Tongue (tissue), 2 donors: ENCODE results near the gene FHIT. TPM values are rescaled to one million over a fixed set of nuclear protein-coding genes. Genes with fewer than 3 reads are reported as not detected.
"Not testable (repeated sequence)": the region's sequence is repeated elsewhere in the genome, so short reads cannot be mapped to it uniquely, and the experiment has no call there.

Experiments
- DNase-seq: peaks from one replicate; pipeline ENCODE4 v3.0.0-alpha.2; 2015
- total RNA-seq: library from RNA; depleted of rRNA; stranded (reverse); fragments of >200 nt; gene quantifications from one replicate; pipeline ENCODE4 v1.2.3, GENCODE V29; 2014

Gene FHIT
- total RNA-seq, 1 donor from 2014 or later: 7.4 TPM

DNA sequence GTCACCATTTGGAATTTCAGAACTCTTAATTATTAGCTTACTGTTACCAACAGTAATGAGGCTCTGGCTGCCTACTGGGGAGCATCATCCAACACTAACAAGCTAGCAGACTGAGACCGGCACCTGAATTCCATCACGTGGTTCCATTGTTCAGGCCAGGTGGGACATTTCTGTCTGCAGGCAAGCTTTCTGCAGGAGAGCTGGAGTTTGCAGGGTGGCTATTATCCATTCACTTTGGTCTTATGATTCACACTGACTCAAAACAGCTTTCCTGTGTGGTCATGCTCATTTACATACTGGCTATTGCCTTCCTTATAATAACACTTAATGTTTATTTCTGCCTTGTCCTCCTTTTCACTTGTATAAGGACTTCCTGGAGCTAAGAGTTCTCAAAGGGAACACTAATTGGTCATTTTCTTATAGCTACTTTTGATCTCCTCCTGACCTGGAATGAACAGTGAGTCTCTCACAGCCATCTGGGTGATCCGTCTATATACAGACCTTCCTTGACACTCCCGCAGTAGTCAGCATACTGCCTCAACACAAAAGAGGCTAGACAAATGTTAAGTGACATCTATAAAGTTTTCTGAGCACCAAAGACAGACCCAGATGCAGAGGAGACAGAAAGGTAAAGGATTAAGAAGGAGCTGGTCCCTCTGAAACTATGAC, 695.4 kb downstream of the FHIT start:
- no peak for DNase-seq

DNA sequence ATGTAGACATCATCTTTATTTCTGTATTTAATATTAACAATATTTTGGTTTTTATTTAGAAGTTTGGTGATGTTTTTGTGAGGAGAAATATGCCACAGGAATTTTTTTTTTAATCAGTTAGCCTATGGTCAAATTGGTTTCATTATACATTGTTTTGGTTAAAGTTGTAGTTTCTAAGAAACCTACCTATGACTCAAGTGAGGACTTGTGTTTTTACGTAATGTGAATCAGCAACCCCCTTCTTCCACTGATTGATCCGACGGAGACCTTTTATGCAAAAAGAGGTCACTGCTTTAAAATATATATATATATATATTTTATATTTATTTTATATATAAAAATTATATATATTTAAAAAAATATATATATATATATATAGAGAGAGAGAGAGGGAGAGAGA, 698.1 kb downstream of the FHIT start:
- DNase-seq: no peak

DNA sequence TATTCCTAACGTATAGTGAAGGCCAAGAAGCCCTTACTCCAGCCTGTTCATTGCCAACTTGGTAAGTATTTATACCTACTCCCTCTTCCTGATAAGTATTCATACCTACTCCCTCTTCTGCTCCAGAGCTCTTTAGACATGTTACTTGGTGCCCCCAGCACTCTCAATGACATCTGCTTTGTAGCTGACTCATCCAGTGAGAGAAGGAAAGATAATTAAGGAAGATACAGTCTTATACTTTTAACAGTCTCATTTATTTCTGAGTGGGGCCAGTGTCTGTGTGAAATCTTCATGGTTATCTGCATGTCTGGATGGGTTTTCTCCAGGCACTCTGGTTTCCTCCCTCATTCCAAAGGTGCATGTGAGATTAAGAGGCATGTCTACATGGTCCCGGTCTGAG, 698.7 kb downstream of the FHIT start:
- no peak for DNase-seq

DNA sequence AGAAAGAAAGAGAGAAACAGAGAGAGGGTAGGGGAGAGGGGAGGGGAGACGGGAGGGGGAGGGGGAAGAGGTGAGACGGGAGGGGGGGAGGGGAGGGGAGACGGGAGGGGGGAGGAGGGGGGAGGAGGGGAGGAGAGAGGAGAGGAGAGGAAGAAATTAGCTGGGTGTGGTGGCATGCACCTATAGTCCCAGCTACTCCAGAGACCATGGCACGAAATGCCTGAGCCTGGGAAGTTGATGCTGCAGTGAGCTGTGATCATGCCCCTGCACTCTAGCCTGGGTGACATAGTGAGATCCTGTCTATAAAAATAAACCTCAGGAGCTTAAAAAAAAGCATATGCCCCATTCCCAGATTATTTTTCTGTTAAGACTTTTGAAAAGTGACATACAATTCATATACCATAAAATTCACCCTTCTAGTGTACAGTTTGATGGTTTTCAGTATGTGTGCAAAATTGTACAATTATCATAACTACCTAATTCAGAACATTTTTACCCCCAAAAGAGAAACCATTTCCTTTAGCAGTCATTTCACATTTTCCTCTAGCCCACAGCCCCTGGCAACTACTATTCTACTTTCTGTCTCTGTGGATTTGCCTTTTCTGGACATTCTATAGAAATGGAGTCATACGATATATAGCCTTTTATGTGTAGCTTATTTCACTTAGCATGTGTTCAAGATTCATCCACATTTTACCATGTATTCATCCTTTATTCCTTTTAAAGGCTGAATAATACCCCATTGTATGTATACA, 699.6 kb downstream of the FHIT start:
- DNase-seq: no peak

DNA sequence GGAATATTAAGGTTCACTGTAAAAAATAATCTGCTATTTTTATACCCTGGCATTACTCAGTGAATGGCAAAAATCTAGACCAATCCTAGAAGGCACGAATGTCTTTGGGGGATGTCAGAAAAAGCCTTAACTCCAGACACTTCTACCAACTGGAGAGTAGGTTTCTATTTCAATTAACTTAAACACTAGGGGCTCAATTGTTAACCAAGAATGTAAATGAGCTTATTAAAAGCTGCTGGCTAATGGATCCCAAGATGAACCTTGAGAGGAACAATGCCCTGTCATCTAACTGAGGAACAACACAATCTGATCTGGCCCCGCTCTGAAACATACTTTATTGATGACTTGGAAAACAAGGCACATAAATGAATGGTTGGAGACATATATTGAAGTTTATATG, 701.4 kb downstream of the FHIT start:
- no peak for DNase-seq

DNA sequence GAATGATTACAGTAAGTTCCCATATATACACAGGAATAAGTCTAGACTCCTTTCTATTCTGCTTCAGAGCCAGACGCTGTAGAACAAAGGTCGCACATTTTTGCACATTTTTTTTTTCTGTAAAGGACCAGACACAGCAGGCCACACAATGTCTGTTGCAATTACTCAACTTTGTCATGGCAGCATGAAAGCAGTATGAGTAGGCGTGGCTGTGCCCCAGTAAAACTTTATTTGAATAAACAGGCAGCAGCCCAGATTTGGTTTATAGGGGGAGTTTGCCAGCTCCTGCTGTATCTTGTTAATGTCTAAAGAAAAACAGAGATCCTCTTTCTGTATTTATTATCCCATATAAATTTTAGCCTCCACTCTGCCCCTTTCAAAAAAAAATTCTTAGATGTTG, 708.3 kb downstream of the FHIT start:
- peak; percentile 9 for DNase-seq

DNA sequence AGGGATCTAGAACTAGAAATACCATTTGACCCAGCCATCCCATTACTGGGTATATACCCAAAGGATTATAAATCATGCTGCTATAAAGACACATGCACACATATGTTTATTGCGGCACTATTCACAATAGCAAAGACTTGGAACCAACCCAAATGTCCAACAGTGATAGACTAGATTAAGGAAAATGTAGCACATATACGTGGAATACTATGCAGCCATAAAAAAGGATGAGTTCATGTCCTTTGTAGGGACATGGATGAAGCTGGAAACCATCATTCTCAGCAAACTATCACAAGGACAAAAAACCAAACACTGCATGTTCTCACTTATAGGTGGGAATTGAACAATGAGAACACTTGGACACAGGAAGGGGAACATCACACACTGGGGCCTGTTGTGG, 711.9 kb downstream of the FHIT start:
- not testable (repeated sequence) for DNase-seq

DNA sequence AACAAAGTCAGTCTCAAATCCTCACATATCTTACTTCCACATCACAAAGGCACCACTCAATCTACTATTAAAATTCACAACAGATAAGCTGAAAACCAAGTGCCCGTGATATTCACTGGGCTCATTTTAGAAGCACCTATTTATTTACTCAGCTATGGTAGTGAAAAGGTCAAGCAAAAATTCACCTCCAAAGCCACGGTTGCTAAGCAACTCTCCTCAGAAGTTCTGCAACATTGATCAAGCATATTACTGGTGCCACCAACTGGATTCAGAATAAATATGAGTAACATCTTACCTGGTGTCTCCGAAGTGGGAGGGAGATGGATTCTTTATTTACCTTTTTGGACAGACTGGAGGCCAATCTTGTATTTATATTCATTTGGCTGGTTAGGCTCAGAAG, 714.8 kb downstream of the FHIT start:
- DNase-seq: no peak

DNA sequence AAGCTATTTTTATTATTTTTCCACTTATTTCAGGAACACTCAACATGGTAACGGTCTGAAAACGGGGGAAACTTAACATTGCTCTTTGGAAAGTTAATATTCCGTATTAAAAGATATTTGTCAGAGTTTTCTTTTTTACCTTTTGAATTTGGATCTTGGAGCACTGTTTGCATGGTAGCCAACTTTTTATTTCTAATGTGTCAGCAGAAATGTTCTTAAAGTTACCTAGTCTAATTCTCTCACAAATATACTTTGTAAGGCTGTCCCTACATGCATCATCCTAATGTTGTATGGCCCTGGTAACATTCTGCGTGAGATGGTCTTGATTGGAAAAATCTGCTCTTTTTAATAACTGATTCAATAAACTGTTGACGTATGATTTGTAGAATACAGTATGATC, 719.5 kb downstream of the FHIT start:
- no peak for DNase-seq

DNA sequence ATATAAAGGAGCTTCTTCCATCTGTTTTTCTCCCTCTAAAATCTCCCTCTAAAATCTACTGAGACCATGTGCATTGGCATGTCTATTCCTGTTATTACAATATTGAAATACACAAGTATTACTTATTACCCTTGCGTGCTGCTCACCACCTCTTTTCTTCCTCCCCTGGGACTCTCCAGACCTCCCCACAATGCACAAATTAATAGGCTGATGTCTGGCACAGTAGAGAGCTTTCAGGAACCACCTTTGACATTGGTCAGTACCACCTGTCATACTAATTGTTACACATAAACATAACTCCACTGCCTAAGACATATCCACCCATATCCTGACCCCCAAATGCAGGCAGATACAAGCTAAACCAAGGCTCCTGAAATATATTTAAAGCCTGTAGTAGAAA, 722.6 kb downstream of the FHIT start:
- no peak for DNase-seq

DNA sequence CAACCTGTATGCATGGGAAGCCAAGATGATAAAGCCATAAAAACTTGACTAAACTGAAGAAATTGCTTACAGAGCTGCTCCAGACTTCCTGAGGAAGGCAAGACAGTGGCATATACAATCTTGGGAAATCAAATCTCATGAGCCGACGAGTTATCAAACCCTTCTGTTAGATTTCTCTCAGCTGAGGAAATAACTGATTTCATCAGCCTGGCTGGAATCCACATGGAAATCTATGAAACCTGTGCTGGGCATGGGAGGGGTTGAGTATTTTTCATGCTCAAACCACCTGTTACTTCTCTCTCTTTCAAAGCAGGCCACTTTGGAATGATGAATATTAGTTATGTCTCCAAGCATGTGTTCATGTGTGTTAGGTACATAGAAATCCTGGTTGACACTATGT, 727.7 kb downstream of the FHIT start:
- DNase-seq: no peak

DNA sequence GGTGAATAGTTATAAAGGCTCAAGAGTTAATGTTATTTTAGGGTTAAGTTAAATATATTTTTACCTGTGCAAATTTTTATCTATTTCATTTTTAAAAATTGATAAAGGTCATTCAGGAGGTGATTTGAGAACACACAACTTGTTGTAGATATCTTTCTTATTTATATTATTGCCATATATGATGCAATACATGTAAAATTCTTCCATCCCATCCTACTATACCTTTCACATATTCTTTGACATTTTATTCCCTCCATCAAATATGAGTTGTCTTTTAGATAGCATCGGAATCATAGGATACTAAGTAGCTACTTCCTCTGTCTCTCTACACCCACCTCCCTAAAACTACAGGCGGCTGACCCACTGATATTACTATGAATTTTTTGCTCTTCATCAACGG, 734.1 kb downstream of the FHIT start:
- no peak for DNase-seq

DNA sequence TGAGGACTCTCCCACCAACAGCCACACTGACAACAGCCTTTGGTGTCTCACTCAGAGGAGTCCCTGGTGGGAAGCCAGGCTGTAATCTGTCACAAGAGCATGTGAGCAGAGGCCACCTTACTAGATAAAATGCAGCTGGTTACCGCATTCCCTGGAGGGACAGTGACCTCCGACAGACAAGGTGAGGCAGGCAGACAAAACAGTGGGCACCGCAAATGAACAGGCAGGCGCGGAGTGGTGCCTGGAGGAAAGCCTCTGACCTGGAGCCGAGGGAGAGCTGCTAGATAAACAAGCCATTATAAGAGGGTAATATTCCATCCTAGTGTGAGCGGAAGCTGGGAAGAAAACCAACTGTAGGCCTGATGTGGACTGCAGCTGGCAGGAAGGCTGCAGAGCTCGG, 736.4 kb downstream of the FHIT start:
- no peak for DNase-seq

DNA sequence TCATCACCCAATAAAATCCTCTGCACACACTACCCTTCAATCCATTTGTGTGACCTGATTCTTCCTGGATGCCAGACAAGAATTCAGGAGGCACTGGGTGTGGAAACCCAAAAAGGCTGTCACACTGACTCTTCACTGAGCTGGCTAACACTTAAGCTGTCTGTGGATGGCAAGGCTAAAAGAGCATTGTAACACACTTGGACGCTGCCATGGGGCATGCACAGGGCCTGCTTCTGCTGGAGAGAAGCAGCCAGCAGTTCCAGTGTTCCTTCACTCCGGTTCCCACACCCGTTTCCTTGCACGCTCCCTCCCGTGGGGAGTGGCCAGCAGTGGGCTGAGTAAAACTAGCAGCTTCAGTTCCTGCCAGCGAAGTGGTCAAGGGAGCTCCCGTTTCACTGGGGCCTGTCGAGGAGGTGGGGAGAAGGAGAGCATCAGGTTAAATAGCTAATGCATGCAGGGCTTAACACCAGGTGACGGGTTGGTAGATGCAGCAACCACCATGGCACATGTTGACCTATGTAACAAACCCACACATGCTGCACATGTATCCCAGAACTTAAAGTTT, 737.1 kb downstream of the FHIT start:
- DNase-seq: no peak

DNA sequence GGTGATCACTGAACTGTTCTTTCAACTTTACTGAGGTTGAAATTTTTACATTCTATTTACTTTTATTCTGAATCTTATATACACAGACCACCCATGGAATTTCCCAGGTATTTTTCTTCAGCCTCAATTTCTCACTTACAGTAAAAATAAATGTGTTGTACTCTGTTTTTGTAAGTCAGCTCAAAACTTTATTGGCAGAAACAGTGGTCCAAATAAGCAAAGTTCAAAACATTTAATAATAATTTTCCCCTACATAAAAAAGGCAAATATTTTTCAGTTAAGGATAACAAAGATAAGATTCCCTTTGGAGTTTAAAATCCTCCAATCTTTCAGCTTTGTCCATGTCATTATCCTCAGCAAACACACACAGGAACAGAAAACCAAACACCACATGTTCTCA, 738.0 kb downstream of the FHIT start:
- DNase-seq: no peak

DNA sequence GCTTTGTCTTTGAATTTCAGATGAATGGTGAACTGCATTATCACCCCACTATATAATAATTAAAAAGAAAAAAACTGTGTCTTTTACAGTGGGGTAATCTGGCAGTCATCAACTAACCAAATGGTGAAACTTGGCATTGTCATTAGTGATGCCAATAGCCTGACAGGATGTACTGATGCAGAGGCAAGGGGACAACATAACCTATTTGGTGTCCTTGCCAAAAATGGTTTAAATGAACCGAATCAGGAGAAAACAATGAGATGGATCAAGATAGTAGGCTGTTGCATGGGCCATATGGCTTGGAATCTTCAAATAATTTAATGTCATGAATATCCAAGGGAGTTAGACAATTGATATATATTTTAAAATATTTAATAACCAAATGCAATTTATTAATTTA, 738.7 kb downstream of the FHIT start:
- DNase-seq: no peak

DNA sequence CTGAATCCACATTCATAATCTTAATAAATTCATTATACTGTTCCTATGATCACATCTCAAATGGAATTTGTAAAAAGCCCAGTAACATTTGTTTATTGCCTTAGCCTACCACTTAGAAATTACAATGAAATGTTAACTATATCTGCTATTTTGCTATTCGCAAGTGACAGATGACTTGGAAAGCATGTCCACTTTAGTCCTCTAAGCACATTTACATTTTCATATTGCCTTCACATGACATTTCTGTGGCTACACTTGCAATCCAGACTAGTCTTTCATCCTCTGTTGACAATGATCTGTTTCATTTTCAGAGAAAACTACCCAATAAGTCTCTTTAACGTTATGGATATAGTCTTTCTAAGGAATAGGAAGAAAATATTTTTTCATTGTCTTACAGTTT, 741.8 kb downstream of the FHIT start:
- no peak for DNase-seq

DNA sequence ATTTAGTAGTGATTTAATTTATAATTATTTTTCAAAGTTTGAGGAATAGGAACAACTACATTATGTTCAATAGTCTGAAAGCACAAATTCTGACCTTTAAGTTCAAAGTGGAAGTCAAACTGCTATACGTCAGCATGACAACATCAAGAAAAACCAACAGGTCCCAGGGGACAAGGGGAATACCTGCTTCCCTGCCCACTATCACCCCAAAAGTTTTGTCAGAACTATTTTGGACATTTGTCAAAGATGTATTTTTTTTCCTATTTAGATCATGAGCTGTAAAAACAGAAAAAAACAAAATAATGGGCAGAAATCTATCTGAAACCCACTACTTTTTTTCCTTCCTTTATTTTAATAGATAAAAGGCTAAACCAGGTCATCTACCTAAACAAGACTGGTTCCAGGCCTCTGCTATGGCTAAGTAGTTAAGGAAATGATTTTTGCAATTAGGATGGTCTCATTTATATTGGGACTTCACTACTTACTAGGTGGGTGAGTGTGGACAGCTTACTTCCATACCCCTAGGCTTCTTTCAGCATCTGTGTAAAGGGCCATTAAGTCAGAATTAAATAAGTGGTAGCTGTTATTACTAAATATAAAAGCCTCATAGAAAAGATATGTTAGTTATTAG, 746.3 kb downstream of the FHIT start:
- no peak for DNase-seq

DNA sequence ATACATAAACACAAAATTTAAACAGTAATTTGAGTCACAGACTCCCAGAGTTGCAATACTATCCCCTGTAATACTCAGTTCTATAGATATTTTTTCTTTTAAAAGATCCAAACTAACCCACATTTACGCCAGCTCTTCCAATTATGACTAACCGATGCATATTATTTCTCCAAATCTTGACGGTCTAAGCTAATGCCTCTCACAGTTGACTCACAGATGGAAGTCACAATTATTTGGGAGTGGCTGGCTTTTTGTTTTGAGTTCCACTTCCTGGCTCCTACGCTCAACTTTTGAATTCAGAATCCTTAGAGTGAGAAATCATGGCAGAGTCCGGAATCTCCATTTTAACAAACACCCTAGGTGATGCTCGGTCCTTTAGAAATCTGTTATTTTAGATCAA, 749.9 kb downstream of the FHIT start:
- DNase-seq: no peak

DNA sequence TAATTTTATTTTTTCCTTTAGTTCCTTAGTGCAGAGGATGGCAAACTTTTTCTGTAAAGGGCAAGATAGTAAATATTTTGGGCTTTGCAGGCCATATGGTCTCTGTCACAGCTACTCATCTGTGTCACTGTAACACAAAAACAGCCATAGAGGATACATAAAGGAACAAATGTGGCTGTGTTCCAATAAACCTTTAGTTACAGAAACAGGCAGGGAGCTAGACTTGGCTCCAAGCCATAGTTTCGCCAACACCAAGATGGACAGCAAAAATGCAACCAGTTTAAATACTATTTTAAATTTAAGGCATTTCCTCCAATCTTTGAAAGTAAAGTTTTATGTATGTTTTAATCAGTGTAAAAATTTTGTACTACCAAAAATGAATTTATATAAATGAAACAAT, 753.4 kb downstream of the FHIT start:
- DNase-seq: peak; percentile 32

DNA sequence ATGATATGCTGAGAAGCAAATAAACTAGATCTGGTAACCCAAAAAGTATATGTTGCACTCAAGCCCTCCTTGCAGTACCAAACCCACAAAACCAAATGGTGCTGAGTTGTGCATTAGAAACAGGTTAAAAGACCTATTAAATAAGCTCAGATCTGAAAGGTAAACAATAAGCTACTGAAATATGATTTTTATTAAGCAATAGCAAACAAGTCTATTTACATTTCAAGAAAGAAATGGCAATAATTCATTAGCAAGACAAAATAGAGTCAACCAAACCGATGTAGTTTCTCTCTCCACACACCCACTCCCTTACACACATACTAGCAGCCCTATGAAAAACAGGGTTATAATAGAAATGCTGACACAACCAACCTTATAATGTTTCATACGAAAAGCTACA, 760.3 kb downstream of the FHIT start:
- DNase-seq: no peak

DNA sequence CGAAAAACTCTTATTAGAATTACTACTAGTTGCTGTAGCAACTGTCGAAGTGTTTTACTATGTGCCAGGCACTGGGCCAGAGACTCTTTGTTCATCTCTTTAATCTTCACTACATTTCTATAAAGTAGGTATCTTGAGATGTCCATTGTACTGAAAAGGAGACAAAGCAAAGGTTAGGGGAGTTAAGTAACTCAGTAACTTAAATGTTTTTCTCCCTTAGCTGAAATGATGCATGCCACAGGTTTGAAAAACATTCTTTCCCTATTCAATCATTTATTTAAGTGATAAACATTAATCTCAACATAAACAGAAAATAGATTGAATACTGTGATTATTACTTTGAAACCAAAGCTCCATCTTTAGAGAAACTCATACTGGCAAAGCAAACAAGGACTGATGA, 776.2 kb downstream of the FHIT start:
- no peak for DNase-seq

DNA sequence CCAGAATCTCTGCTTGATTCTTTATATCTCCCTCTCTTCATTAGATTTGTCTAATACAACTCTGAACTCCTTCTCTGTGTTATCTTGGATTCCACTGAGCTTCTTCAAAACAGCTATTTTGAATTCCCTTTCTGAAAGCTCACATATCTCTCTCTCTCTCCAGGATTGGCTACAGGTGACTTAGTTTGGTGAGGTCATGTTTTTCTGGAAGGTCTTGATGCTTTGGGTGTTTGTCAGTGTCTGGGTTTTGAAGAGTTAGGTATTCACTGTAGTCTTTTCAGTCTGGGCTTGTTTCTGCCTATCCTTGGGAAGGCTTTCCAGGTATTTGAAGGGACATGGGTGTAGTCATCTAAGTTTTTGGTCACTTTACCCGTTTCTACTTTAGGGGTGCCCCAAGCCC, 781.8 kb downstream of the FHIT start:
- no peak for DNase-seq

DNA sequence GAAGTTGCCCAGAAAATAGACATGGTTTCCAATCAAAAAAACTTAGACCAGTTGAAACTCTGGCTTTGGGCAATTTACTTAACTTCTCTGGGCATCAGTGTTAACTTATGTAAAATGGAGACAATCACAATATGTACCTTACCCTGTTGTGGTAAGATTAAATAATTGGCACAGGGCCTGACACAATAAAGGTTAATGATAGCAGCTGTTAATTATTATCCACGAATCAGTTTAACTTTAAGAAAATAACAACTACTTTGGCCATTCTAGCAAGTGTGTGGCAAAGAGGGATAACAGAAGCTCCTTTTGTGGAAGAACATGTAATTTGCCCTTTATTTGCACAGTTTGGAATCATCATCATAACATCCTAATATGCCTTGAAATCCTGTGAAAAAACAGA, 787.6 kb downstream of the FHIT start:
- no peak for DNase-seq
